Naive thymus-derived CD8-positive, alpha-beta T cell (primary cell): Measurements from ENCODE around the gene ZGPAT. TPM values are rescaled to one million over a fixed set of nuclear protein-coding genes. Genes with fewer than 3 reads are reported as not detected.
"Not testable (repeated sequence)": the region's sequence is repeated elsewhere in the genome, so short reads cannot be mapped to it uniquely, and the experiment has no call there.

Experiments
- ATAC-seq, 2 donors: fragments of 150-1000 bp; cut with Tn5 transposase in 1 of 2; sonication (Bioruptor Pico), chemical (Tn5 transposase) in 1 of 2; 1 replicate in 1 of 2; 2 replicates in 1 of 2; pipeline ENCODE4 v1.10.0; 2021; ENCODE audit warnings: mild to moderate bottlenecking in 2 of 2, moderate library complexity in 2 of 2
- POLR2A ChIA-PET: fragments of 350-600 bp; sonication (Branson Sonifier 250); formaldehyde crosslinking; loops from one replicate; lab custom pipeline; 2021; ENCODE audit warnings: antibody characterized with exemption; lab: Charles Lee
- DNase-seq, 10 donors: peaks; one replicate each; pipeline versions ENCODE4 v3.0.0 to v3.0.0-alpha.2; 2020 to 2022
- H3K27ac Mint-ChIP-seq, 10 donors: one replicate each; pipeline ENCODE4 v1.8.0; 2020 to 2022; ENCODE audit warnings: mild to moderate bottlenecking in 10 of 10, mixed read lengths in 10 of 10, moderate library complexity in 4 of 10, inconsistent platforms in 1 of 10
- H3K27me3 Mint-ChIP-seq, 5 donors: one replicate each; pipeline ENCODE4 v1.8.0; 2021 to 2022; ENCODE audit warnings: mixed read lengths in 5 of 5
- H3K36me3 Mint-ChIP-seq, 3 donors: one replicate each; pipeline ENCODE4 v1.8.0; 2020 to 2022; ENCODE audit warnings: mixed read lengths in 3 of 3, mild to moderate bottlenecking in 2 of 3, inconsistent platforms in 1 of 3
- H3K4me1 Mint-ChIP-seq, 4 donors: one replicate each; pipeline ENCODE4 v1.8.0; 2021 to 2022; ENCODE audit warnings: mixed read lengths in 4 of 4
- H3K4me3 Mint-ChIP-seq, 10 donors: one replicate each; pipeline ENCODE4 v1.8.0; 2020 to 2022; ENCODE audit warnings: mild to moderate bottlenecking in 10 of 10, mixed read lengths in 10 of 10, moderate library complexity in 6 of 10, inconsistent platforms in 1 of 10
- H3K9me3 Mint-ChIP-seq, 9 donors: one replicate each; pipeline ENCODE4 v1.8.0; 2020 to 2022; ENCODE audit warnings: mixed read lengths in 9 of 9, mild to moderate bottlenecking in 3 of 9, inconsistent platforms in 1 of 9, moderate library complexity in 1 of 9
- polyA plus RNA-seq, 3 donors: library from polyadenylated mRNA; unstranded; fragments of 300-500 nt; fragmentation: Illumina TruSeq; gene quantifications; one replicate each; pipeline ENCODE4 v1.2.3, GENCODE V29; 2021
- total RNA-seq, 8 experiments: library from RNA in 2 of 8; stranded (reverse) in 2 of 8; gene quantifications; one replicate each; pipeline ENCODE4 v1.2.3 and lab custom pipeline; 2021 to 2026

ZGPAT gene
- total and polyA plus RNA-seq, 5 experiments from 2014 or later = 42.3 to 73.8 (median 52.6) TPM

GRCh38 chr20:63664861-63665594, 42.8 kb upstream of the ZGPAT start:
- H3K4me1 Mint-ChIP-seq = peaks cover 0 to 6% (median 5%) of the 10 kb centered on the region in 4 donors
- H3K36me3 Mint-ChIP-seq = peaks cover 0 to 37% (median 12%) of the 10 kb centered on the region in 3 donors
- no peak overlapping the region for H3K4me3 Mint-ChIP-seq
- ATAC-seq (no peak), DNase-seq (no peak)
- no peak overlapping the region for H3K27ac Mint-ChIP-seq
- no peaks in the 10 kb centered on the region for H3K27me3 Mint-ChIP-seq
- no peaks in the 10 kb centered on the region for H3K9me3 Mint-ChIP-seq
- POLR2A ChIA-PET = no interaction called here

GRCh38 chr20:63665708-63666107, 42.1 kb upstream of the ZGPAT start:
- Mint-ChIP-seq H3K9me3 (no peaks in the 10 kb centered on the region), H3K27me3 (no peaks in the 10 kb centered on the region), H3K4me1 (peaks cover 0 to 6% (median 3%) of the 10 kb centered on the region in 4 donors), H3K36me3 (peaks cover 0 to 34% (median 12%) of the 10 kb centered on the region in 3 donors), H3K4me3 (no peak overlapping the region), H3K27ac (peak overlapping the region in 1 of 10 donors; percentile 56)
- DNase-seq (no peak), ATAC-seq (no peak)
- POLR2A ChIA-PET = interaction anchor here (1.0 kb wide), 1 partner anchor 7 kb away, joined by 5 read pairs; no protein-coding TSS in a partner anchor

- no peak for ATAC-seq
- peaks cover 0 to 27% (median 9%) of the 10 kb centered on the region in 3 donors for H3K36me3 Mint-ChIP-seq
- POLR2A ChIA-PET = interaction anchor here (0.7 kb wide), 1 partner anchor 44 kb away, joined by 3 read pairs; no protein-coding TSS in a partner anchor
- peaks cover 0 to 6% (median 2%) of the 10 kb centered on the region in 4 donors for H3K4me1 Mint-ChIP-seq
- H3K27me3 Mint-ChIP-seq = no peaks in the 10 kb centered on the region
- no peak overlapping the region for H3K27ac Mint-ChIP-seq
- no peaks in the 10 kb centered on the region for H3K9me3 Mint-ChIP-seq
- no peak for DNase-seq
- no peak overlapping the region for H3K4me3 Mint-ChIP-seq
Observed at GRCh38 chr20:63667858-63668257, 40.0 kb upstream of the ZGPAT start.

DNA sequence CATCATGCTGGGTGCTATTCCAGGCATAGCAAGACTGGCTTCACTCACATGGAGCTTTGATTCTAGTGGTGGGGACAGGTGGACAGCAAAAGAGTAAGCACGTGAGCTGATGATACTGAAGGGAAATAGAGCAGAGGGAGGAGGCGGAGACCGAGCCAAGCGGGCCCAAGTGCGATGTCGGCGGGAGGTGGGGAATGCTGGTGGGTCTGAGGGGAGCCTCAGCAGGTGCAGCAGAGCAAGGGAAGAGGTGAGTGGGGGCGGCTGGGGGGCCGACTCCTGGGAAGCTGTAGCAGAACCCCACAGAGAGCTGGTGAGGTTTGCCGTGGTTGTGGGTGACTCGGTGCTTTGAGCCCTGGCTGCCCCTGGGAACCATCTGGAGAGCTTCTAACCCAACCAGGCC, 39.5 kb upstream of the ZGPAT start:
- POLR2A ChIA-PET = interaction anchor here (0.7 to 1.2 kb wide), 3 partner anchors 10 to 147 kb away, joined by 3 to 4 read pairs (median 3); partner anchors contain the start of gene RTEL1
- Mint-ChIP-seq H3K36me3 (peaks cover 0 to 27% (median 9%) of the 10 kb centered on the region in 3 donors), H3K27ac (peak overlapping the region in 1 of 10 donors; percentile 89), H3K27me3 (no peaks in the 10 kb centered on the region), H3K4me3 (no peak overlapping the region), H3K4me1 (peaks cover 0 to 6% (median 2%) of the 10 kb centered on the region in 4 donors), H3K9me3 (no peaks in the 10 kb centered on the region)
- ATAC-seq (no peak), DNase-seq (no peak)

- H3K36me3 Mint-ChIP-seq = peaks cover 0 to 31% (median 6%) of the 10 kb centered on the region in 3 donors
- H3K9me3 Mint-ChIP-seq, DNase-seq, H3K27me3 Mint-ChIP-seq, ATAC-seq, H3K4me3 Mint-ChIP-seq, H3K4me1 Mint-ChIP-seq, POLR2A ChIA-PET, H3K27ac Mint-ChIP-seq: not testable (repeated sequence)
Observed at GRCh38 chr20:63671695-63672094, 36.1 kb upstream of the ZGPAT start.

- H3K27ac Mint-ChIP-seq = no peak overlapping the region
- no peak for DNase-seq
- ATAC-seq = no peak
- POLR2A ChIA-PET = interaction anchor here (0.6 kb wide), 2 partner anchors 9 to 176 kb away, joined by 3 to 11 read pairs; no protein-coding TSS in a partner anchor
- no peaks in the 10 kb centered on the region for H3K9me3 Mint-ChIP-seq
- peaks cover 0 to 27% (median 6%) of the 10 kb centered on the region in 3 donors for H3K36me3 Mint-ChIP-seq
- H3K4me1 Mint-ChIP-seq = peaks cover 0 to 6% (median 0%) of the 10 kb centered on the region in 4 donors
- H3K27me3 Mint-ChIP-seq = no peaks in the 10 kb centered on the region
- H3K4me3 Mint-ChIP-seq = no peak overlapping the region
Observed at GRCh38 chr20:63672666-63673065, 35.2 kb upstream of the ZGPAT start.

GRCh38 chr20:63673951-63674350, 33.9 kb upstream of the ZGPAT start:
- Mint-ChIP-seq H3K4me3 (no peak overlapping the region), H3K9me3 (no peaks in the 10 kb centered on the region), H3K27ac (no peak overlapping the region), H3K4me1 (no peaks in the 10 kb centered on the region), H3K36me3 (peaks cover 0 to 18% (median 2%) of the 10 kb centered on the region in 3 donors), H3K27me3 (peaks cover 0 to 1% (median 0%) of the 10 kb centered on the region in 5 donors)
- ATAC-seq = no peak
- DNase-seq = no peak
- POLR2A ChIA-PET = no interaction called here

DNA sequence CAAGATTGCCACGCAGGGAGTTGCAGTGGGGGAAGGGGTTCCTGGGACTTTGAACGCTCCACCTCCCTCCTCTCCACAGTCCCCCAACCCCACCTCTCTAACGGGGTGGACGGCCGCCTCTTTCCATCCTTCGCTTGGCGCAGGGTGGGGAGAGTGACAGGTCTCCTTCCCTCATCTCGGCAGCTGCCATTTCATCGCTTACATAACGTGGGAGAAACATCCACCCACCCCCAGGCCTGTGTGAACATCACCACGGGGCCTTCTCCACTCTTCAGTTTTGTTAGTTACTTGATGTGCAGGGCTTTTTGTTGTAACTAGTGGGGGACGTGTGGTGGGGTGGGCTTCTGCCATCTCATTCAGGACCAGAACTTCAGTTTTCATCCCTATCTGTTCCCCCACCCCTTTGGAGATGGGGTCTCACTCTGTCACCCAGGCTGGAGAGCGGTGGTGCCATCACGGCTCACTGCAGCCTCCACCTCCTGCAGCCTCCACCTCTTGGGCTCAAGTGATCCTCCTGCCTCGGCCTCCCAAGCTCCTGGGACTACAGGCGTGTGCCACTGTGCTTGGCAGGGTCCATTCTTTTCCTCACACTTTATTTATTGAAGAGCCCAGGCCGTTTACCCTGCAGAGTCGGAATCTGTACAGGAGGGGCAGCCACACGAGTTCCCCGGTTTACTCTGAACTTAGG, 32.0 kb upstream of the ZGPAT start:
- Mint-ChIP-seq H3K9me3 (no peaks in the 10 kb centered on the region), H3K27me3 (peaks cover 0 to 1% (median 0%) of the 10 kb centered on the region in 5 donors), H3K27ac (peak overlapping the region in 1 of 10 donors; percentile 70), H3K36me3 (peaks cover 0 to 15% (median 2%) of the 10 kb centered on the region in 3 donors), H3K4me3 (no peak overlapping the region), H3K4me1 (peaks cover 0 to 1% (median 0%) of the 10 kb centered on the region in 4 donors)
- POLR2A ChIA-PET = interaction anchor here (1.0 kb wide), 1 partner anchor 23 kb away, joined by 3 read pairs; no protein-coding TSS in a partner anchor
- ATAC-seq (no peak), DNase-seq (no peak)

DNA sequence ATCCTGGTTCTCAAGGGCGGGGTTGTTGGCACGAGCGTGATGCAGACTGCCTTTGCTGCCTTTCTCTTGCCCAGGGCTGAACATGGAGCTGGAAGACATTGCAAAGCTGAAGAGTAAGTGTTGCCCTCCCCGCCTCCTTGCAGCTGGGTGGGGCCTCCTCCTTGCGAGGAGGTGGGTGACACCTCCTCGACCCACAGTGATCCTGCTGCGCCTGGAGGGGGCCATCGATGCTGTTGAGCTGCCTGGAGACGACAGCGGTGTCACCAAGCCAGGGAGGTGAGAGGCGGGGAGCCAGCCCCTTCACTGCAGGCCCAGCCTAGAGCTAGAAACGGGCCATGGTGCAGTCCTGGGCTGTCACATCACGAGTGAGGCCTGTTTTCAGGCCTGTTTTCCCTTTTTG, 29.8 kb upstream of the ZGPAT start:
- H3K27ac Mint-ChIP-seq = no peak overlapping the region
- H3K4me3 Mint-ChIP-seq = no peak overlapping the region
- POLR2A ChIA-PET = no interaction called here
- H3K4me1 Mint-ChIP-seq = peaks cover 0 to 1% (median 0%) of the 10 kb centered on the region in 4 donors
- no peak for ATAC-seq
- H3K27me3 Mint-ChIP-seq = peaks cover 0 to 1% (median 0%) of the 10 kb centered on the region in 5 donors
- no peak for DNase-seq
- peaks cover 0 to 13% (median 2%) of the 10 kb centered on the region in 3 donors for H3K36me3 Mint-ChIP-seq
- no peaks in the 10 kb centered on the region for H3K9me3 Mint-ChIP-seq

- ATAC-seq (no peak), DNase-seq (no peak)
- peaks cover 0 to 13% (median 2%) of the 10 kb centered on the region in 3 donors for H3K36me3 Mint-ChIP-seq
- peaks cover 0 to 1% (median 0%) of the 10 kb centered on the region in 5 donors for H3K27me3 Mint-ChIP-seq
- no peak overlapping the region for H3K4me3 Mint-ChIP-seq
- no peaks in the 10 kb centered on the region for H3K9me3 Mint-ChIP-seq
- H3K27ac Mint-ChIP-seq = no peak overlapping the region
- peaks cover 0 to 4% (median 1%) of the 10 kb centered on the region in 4 donors for H3K4me1 Mint-ChIP-seq
- POLR2A ChIA-PET = no interaction called here
Observed at GRCh38 chr20:63678667-63679465, 29.0 kb upstream of the ZGPAT start.

DNA sequence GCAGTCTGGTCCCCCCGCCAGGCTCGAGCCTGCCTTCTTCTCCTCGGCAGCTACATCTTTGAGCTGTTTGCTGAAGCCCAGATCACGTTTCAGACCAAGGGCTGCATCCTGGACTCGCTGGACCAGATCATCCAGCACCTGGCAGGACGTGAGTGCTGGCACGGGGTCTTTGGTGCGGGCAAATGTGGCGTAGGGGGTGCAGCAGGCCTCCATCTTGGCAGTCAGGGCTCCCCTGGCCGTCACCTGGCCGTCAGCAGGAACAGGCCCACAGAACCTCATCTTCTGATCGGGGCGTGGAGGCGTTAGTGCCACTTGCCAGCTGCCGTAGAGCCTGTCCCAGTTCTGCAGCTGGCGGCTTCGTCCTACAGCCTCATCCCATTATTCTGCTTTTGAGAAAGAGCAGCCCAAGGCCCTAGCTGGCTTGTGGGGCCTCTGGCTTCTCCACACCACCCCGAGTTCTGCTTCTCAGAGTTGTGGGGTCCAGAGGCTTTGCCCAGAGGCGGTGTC, 28.0 kb upstream of the ZGPAT start:
- H3K9me3 Mint-ChIP-seq = no peaks in the 10 kb centered on the region
- H3K4me3 Mint-ChIP-seq = no peak overlapping the region
- DNase-seq (no peak), ATAC-seq (no peak)
- no peak overlapping the region for H3K27ac Mint-ChIP-seq
- H3K4me1 Mint-ChIP-seq = peaks cover 0 to 4% (median 2%) of the 10 kb centered on the region in 4 donors
- POLR2A ChIA-PET = no interaction called here
- peaks cover 0 to 13% (median 0%) of the 10 kb centered on the region in 3 donors for H3K36me3 Mint-ChIP-seq
- peaks cover 0 to 1% (median 0%) of the 10 kb centered on the region in 5 donors for H3K27me3 Mint-ChIP-seq

DNA sequence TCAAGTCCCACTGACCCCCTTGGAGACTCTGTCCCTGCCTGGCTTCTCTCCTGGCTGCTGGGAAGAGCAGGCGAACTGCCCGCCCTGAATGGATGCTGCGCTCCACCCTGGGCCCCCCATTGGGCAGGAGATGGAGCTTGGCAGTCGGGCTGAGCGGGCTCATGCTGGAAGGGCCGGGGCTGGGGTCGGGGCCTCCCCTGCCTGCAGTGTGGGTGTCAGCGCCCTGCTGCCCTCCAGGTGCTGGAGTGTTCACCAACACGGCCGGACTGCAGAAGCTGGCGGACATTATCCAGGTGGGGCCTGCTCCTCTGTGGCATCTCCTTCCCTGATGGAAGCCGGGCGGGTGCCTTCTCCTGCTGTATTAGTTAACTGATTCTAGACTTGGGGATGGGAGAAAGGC, 27.4 kb upstream of the ZGPAT start:
- Mint-ChIP-seq H3K4me1 (peaks cover 0 to 4% (median 2%) of the 10 kb centered on the region in 4 donors), H3K9me3 (no peaks in the 10 kb centered on the region), H3K27ac (peak overlapping the region in 1 of 10 donors; percentile 49), H3K27me3 (peaks cover 0 to 1% (median 0%) of the 10 kb centered on the region in 5 donors), H3K36me3 (peaks cover 0 to 13% (median 0%) of the 10 kb centered on the region in 3 donors), H3K4me3 (no peak overlapping the region)
- ATAC-seq = no peak
- DNase-seq = no peak
- POLR2A ChIA-PET = no interaction called here
